NCI-H524 (cell line): ENCODE measurements around the gene CDK14.

Experiments
- DNase-seq, 2 experiments: peaks; one replicate each; lab custom pipeline; 2025; lab: John Stamatoyannopoulos, UW

CDK14 gene

GRCh38 chr7:90951986-90952954, 356.1 kb downstream of the CDK14 start:
- peak in 1 of 2 experiments; percentile 28 for DNase-seq

GRCh38 chr7:90955641-90956207, 359.6 kb downstream of the CDK14 start:
- DNase-seq: peak; percentile 96 to 97

- no peak for DNase-seq
Measured at GRCh38 chr7:90957883-90958282, 361.8 kb downstream of the CDK14 start.

GRCh38 chr7:90958647-90959046, 362.5 kb downstream of the CDK14 start:
- DNase-seq: no peak

GRCh38 chr7:90961037-90961725, 365.1 kb downstream of the CDK14 start:
- DNase-seq: no peak

GRCh38 chr7:90965211-90965610, 369.1 kb downstream of the CDK14 start:
- DNase-seq: no peak

GRCh38 chr7:90966346-90966745, 370.2 kb downstream of the CDK14 start:
- no peak for DNase-seq

- DNase-seq: no peak
Measured at GRCh38 chr7:90968871-90969270, 372.8 kb downstream of the CDK14 start.

- peak; percentile 79 to 96 for DNase-seq
Measured at GRCh38 chr7:90972906-90973550, 376.9 kb downstream of the CDK14 start.

- DNase-seq: no peak
Measured at GRCh38 chr7:90977056-90977455, 380.9 kb downstream of the CDK14 start.

- DNase-seq: no peak
Measured at GRCh38 chr7:90980545-90980944, 384.4 kb downstream of the CDK14 start.

GRCh38 chr7:90982228-90982627, 386.1 kb downstream of the CDK14 start:
- no peak for DNase-seq

GRCh38 chr7:90984692-90985091, 388.6 kb downstream of the CDK14 start:
- no peak for DNase-seq

- DNase-seq: peak; percentile 55 to 75
Measured at GRCh38 chr7:90988516-90988915, 392.4 kb downstream of the CDK14 start.

GRCh38 chr7:90988996-90989765, 393.1 kb downstream of the CDK14 start:
- DNase-seq: peak; percentile 86 to 97

- no peak for DNase-seq
Measured at GRCh38 chr7:90994121-90994520, 398.0 kb downstream of the CDK14 start.

- no peak for DNase-seq
Measured at GRCh38 chr7:90994601-90995000, 398.5 kb downstream of the CDK14 start.

GRCh38 chr7:90995996-90996395, 399.9 kb downstream of the CDK14 start:
- no peak for DNase-seq

- DNase-seq: no peak
Measured at GRCh38 chr7:90999989-91000979, 404.2 kb downstream of the CDK14 start.

GRCh38 chr7:91005024-91005423, 408.9 kb downstream of the CDK14 start:
- no peak for DNase-seq
